GM18507 (cell line): ENCODE results near the gene EYA4.
"Not testable (repeated sequence)": the region's sequence is repeated elsewhere in the genome, so short reads cannot be mapped to it uniquely, and the experiment has no call there.

Source experiments
- DNase-seq: peaks from one replicate; pipeline ENCODE4 v3.0.0; 2011; ENCODE audit warnings: low read depth; ENCODE audit not compliant: insufficient read length; ENCODE audit errors: extremely low spot score
- FAIRE-seq: peaks from 2 replicates; lab custom pipeline; 2011; peaks lifted over from hg19 to GRCh38; lab: Jason Lieb, UNC

Gene EYA4

DNA sequence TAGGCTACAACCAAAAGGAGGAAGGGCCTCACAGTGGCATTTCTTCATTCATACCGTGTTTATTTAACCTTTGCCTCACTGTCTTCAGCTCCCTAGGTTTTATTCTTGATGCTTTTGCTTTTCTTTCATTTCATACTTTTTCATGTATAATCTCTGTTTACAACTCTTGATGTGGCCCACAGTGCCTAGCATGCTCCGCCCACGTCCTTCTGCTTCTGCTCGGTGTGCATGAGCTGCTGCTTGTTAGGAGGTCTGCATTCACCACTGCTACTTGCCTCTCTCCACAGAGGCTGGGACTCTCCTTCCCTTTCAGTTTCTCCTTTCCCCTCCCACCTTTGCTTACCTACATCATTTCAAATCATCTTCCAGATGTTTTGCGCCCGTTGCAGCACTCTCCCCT lies 147.6 kb downstream of the EYA4 start:
- FAIRE-seq: no peak
- no peak for DNase-seq

DNA sequence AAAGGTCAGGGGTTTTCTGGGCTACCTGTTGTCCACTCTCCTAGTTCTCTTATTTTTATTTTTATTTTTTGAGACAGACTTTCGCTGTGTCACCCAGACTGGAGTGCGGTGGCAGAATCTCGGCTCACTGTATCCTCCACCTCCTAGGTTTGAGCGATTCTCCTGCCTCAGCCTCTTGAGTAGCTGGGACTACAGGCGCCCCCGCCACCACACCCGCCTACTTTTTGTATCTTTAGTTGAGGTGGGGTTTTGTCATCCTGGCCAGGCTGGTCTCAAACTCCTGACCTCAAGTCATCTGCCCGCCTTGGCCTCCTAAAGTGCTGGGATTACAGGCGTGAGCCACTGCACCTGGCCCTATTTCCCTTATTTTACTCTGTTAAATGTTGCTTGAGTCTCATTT lies 149.0 kb downstream of the EYA4 start:
- DNase-seq: no peak
- no peak for FAIRE-seq

DNA sequence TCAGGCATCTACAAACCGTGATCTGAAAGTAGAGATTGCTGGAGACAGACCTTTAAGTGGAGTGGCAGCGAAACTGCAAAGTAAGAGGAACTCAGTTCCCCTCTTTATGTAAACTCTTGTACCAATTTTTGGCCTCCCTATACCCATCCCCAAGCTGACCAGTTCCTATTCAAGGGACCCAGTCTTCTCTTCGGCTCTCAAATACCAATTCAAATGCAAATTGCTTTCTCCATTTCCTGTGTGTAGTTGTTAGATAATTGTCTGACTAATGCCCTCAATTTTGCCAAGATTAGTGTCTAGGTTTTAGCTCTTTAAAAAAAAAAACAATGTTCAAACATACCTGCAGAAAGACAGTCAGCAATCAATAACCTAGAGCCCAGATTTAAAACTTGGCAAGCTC lies 150.9 kb downstream of the EYA4 start:
- DNase-seq (no peak), FAIRE-seq (no peak)

DNA sequence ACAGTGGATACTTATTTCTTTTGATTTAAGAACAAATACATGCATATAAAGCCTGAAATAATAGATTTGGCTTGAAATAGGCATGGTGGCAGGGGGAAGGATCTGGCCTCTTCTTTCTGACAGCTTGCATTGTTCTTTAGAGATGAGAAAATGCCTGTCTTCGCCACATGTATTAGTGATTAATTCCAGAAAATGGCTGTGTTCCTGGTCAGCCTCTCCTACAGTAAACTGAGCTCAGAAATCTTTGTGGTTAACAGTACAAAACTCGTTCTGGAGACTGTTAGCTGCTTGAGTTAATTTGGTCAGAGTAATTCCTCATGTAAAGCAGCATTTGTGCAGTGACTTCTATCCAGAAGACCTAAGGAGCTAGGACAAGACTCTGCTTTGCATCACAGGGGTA lies 151.5 kb downstream of the EYA4 start:
- DNase-seq (no peak), FAIRE-seq (no peak)

DNA sequence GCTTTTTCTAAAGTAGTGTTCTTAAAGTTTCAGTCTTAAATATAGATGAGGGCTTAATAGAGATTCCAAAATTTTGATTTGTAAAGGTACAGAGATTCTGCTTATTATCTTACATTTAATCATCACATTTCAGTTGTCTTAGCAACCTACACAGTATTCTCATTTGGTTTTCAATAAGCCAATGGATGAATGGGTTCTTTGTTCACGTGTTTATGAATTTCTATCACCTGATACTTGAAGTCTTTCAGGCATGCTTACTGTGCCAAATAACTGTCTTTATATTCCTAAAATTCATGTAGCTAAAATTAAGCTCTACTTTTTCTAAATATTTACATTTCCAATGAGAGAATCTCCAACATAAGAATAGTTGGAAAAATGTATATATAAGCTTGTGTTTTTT lies 152.7 kb downstream of the EYA4 start:
- DNase-seq: no peak
- FAIRE-seq: no peak

DNA sequence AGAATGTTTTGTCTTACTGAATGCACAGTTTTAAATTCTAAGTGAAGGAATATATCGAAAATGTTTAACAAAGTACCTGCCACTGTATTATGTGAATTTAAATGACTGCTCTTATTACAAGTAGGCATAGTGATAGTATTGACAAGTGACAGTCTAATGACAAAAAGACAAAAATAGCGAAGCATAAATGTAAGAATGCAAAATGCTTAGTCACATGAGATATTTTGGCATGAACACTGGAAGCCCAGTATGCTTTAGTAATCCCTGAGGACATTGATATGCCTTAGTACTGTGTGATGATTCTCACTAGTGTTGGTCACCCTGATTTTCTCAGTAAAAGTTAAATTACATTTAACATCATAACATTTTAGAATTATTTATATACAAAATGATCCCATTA lies 153.5 kb downstream of the EYA4 start:
- DNase-seq (no peak), FAIRE-seq (no peak)

DNA sequence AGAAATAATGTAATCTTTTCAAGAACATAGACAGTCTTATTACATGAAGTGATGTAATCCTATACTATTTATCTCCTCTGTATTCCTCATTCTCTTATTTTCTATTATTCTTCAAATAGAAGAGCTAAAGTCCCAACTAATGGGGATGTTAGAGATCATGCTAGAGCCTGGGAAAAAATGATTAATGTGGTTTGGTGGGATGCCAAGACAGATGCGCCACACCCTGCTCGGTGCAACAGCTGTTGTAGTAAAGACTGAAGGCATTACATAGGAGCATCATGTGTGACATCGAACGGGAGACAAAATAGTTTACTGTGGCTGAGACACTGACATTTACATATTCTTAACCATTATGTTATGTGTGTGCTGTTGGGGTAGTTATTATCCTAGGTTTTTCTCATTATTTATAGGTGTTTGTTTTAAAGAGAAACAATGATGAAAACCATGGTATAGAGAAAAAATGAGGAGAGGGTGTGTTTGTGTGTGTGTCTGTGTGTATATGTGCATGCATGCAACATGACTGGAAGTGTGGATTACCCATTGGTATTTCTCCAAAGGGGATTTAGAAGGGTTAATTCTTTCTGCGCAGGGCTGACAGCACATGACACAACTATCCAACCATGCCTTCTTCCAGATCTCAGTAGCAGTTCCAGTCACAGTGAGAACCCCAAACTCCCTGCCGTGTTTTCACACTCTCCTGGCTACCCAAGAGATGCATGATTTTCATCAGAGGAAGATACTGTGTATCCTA lies 155.3 kb downstream of the EYA4 start:
- no peak for DNase-seq
- FAIRE-seq: no peak

DNA sequence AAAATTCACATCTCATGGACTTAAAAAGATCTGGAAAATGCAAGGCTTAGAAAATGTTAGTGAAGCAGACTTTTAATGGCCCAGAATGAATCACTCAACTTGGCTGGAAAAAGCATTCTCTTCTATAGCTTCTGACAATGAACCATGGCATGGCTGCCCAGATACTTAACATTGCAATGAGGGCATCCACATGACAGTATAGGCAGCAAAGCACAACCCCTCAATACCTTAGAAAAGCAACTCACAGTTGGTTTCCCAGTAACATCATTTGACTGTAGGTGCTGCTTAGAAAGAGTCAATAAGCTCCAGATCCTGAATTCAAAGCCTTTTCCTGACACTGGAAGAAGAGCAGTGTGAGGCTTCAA lies 155.8 kb downstream of the EYA4 start:
- DNase-seq: no peak
- FAIRE-seq: no peak

DNA sequence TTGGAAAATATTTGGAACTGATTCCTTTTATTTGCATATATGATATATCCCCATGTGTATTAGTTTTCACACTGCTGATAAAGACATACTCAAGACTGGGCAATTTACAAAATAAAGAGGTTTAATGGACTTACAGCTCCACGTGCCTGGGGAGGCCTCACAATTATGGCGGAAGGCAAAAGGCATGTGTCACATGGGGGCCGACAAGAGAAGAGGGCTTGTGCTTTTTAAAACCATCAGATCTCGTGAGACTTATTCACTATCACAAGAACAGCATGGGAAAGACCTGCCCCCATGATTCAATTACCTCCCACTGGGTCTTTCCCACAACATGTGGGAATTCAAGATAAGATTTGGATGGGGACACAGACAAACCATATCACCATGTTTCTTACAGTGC lies 156.4 kb downstream of the EYA4 start:
- not testable (repeated sequence) for FAIRE-seq, DNase-seq

DNA sequence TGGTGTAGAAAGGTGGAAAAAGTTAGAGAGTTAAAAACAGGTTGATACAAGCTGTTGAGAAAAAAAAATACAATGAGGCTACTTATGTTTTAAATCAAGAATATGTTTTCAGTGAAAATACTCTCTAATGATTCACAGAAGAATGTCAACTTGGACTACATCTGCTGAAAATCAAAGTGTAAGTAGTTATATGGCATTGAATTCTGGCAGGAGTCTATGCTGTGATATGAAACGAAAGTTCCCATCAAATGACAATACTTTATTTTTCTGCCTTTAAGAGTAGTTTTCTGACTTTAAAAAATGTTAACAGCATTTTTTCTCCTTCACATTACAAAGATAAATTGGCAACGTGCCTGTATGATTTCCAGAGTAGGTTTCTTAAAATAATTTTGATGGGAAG lies 158.3 kb downstream of the EYA4 start:
- DNase-seq (no peak), FAIRE-seq (no peak)

DNA sequence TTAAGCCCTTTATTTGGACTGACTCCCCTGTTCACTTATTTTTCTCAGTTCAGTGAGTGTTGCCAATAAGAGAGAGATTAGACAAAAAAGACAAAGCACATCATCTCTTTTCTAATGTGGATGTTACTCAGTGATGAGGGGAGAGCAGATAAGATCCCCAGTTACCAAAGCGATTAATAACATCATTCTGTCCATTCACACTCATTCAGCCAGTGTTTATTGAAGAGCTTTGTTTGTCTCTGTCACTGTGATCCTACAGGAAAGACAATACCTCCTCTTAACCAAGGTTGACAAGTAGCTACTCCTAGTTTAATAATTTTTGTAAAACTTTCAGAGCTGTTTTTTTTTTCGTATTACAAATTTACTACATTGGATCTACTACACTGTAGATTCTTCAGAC lies 163.0 kb downstream of the EYA4 start:
- FAIRE-seq: no peak
- no peak for DNase-seq

DNA sequence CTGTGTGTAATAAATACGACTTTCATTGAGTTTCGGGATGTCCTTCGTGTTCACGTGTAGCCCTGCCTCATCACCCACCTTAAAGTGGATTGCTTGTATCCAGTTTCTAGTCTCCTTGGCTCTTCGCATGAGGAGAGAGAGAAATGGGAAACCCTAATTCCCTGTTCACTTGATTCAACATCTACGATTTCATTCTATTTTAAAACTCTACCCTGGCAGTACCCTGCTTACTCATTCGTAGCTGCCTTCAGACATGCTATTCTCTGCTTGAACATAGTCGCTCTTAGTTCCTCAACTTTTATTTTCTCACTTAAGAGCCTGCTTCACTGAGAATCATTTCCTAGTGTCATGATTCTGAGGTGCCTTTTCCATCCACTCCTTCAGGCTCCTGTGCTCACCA lies 163.6 kb downstream of the EYA4 start:
- DNase-seq (no peak), FAIRE-seq (no peak)

DNA sequence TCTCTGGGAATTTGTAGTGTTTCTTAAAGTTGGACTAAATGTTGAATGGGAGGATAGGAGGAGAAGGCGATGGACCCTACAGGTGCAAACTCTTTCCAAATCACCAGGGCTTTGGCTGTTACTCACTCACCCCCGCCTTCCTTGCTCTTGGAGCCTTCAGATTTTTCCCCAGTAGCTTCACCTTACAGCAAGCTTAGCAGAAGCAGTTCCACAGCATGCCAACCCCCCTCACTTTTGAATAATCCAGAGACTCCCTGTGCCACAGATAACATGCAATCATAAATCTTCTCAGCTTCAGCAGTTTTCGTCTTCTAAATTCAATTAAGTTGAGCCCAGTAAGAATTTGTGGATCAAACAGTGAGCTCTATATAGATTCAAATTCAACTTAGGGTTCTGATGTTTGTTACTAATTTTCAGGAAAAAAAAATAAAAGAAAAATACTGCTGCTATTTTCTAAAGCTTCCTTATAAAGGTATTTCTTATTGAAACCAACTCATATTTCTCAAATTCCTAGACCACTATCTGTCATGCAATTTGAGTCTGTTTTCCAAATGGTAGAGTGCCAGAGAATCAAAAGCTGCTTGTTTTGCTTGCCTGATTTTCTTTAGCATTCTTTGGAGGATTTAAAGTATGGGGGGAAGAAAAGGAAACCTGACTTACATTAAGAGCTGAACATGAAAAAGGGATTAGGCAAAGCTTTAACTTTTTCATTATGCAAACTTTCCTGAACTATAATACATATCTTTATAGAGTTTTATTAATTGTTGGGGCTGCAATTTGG lies 166.4 kb downstream of the EYA4 start:
- FAIRE-seq (no peak), DNase-seq (no peak)

DNA sequence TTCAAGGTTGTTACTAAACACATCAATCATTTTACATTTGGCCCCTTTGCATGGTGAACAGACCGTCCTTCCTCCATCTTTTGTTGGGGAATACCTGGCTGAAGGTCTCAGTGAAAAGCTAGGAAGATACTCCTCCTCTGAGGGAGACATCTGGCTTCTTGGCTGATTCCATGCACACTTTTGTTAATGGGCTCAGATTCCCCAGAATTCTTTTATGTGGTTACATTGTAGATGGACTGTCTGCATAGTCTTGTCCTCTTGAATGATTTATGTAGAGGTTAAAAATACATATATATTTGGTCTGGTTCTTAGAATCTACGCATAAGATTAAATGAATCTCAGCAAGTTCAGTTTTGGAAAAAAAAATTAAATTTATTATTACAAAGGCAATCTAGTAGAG lies 167.0 kb downstream of the EYA4 start:
- FAIRE-seq: no peak
- DNase-seq: no peak

DNA sequence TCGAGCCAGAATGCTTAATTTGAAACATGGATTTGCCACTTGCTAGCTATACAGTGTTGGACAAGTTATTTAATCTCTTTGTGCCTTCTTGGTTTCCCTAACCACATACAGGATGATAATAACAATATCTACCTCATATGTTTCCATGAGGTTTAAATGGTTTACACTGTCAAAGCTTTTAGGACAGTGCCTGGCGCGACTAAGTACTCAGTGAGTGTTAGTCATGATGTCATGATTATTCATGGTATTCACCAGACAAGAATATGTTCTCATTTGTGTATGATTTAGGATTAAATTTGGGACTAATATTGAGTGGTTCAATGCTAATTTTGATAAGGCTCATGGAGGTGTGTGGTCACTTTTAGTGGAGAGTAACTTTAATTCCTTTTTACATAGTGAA lies 167.4 kb downstream of the EYA4 start:
- DNase-seq (no peak), FAIRE-seq (no peak)

DNA sequence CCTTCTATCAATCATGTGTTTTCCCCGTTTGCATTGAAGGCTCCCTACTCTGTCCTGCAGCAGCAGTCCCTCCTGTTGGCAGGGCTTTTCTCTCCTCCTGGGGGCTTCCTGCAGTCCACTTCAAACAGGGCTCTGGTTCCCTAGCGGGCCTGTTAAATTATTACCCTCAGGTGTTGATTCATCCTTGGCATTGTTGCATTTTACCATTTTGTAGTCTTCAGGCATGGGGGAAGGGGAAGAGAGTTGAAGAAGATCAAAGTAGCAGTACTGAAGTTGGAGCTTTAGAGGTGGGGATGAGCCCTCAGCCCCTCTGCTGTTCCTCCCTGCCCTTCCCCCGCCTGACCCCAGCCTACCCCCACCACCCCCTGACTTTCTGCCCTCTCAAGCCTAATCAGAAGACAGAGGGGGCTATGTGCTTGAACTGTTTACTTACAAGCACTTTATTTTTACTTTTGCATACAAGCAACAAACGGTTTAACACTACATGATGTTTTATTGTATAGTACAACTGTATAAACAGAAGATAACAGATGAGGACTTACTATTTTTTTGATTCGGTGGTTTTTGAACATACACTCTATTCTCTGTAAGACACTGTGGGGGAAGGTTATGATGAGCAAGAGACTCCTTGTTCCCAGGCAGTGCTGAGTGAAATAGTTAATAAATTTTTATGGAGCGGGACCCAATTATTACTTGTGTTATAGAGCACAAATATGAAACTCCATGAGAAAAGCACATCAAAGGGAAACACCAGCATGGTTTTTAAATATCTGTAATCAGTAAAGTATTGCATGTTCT lies 169.7 kb downstream of the EYA4 start:
- DNase-seq: no peak
- no peak for FAIRE-seq

DNA sequence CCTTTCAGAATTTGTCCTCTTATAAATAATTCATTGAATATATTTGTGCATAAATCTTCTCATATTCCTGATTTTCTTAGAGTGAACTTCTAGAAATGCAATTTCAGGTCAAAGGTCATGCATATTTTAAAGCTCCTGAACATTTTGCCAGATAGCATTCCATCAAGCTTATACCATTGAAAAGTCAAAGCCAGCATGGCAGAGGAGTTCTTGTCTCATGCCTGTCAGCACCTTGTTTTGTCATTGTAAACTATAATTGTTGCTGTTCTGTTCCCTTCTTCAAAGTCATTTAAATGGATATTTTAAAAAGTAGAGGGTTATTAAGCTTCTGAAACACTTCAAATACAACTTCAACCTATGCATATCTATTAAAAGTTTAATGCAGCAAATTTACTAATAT lies 170.6 kb downstream of the EYA4 start:
- no peak for FAIRE-seq

DNA sequence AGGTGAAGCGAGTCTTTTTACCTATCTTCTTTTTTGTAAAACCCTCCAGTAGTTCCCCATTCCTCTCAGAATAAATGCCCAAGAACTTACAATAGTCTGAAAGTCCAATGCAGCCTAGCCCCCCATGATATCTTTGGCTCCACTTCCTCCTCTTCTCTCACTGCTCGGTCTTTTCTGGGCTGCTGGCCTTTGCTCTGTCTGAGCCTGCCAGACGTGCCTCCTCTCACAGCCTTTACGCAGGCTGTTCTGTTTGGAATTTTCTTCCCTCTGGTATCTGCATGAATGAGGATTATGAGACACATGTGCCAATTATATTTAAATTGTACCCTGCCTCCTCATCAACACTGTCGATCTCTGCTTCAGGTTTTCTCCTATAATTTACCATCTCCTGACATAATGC lies 174.1 kb downstream of the EYA4 start:
- no peak for DNase-seq
- no peak for FAIRE-seq

More for the DNA sequence above, 170.6 kb downstream of the EYA4 start:
- DNase-seq: no peak

DNA sequence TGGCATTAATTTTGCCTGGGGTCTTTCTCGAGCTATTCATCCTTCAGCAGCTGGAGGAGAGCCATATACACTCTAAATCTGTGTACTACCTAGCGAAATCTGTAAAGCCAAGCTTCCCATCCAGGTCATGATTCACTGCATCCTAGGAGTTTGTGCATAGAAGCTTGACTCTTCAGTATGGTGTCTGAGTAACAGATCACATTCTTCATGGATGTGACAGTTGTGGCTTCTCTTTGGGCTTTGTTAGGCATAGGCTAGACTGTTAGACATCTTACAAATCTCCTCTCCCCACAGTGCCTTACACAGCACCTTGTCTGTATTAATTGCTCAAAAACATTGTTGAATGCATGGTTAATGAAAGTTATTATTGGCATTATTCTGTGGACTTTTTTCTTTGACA lies 177.0 kb downstream of the EYA4 start:
- no peak for DNase-seq
- no peak for FAIRE-seq

DNA sequence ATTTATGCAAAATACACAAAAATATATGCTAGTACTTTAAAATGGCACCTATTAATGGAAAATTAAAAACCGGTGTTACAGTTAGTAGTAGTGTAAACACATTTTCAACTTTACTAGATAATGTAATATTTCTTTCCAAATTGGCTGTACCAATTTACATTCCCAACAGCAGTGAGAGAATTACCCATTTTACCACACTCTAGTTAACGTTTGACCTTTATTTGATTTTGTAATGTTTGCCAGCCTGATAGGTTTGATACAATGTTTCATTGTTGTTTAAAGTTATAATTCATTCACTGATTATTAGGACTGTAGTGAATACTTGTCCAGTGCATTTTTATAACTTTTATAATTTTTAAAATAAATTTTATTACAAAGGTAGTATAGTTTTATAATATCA lies 182.1 kb downstream of the EYA4 start:
- DNase-seq (no peak), FAIRE-seq (no peak)

DNA sequence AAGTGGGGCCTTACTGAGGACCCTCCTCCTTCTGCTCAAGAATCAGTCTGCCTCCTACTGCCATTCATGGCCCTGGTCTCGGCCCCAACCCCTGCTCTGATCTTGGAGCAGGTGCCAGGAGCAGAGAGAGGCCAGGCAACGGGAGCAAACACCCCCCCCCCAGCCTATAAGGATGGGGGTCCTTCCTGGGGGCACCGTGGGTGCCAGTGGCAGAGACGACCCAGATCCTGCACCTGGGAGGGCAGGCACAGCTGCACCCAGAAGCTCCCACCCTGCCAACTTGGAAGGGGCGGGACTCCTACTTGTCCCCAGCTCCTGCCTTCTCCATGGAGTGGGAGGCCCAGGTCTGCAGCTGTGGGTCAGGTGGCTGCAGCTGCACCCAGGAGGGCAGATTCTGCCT lies 183.2 kb downstream of the EYA4 start:
- DNase-seq: no peak
- no peak for FAIRE-seq
